Mesendoderm (in vitro differentiated cells): ENCODE measurements around the gene CYP26B1.
A peak's percentile ranks its signal among the peaks of the same experiment; 100 is the strongest.

Source experiments
- DNase-seq: peaks from one replicate; pipeline ENCODE4 v3.0.0; 2013
- H2AK5ac ChIP-seq: 2 replicates; pipeline ENCODE4 v1.6.1; 2013; ENCODE audit warnings: low read length, inconsistent platforms
- H2BK120ac ChIP-seq: 2 replicates; pipeline ENCODE4 v1.6.1; 2013; ENCODE audit warnings: low read depth, mild to moderate bottlenecking, low read length, moderate library complexity, mixed read lengths
- H2BK15ac ChIP-seq: replicated peaks from 2 replicates; pipeline ENCODE4 v1.6.1; 2013; ENCODE audit warnings: low read depth, mild to moderate bottlenecking, moderate library complexity
- H2BK5ac ChIP-seq: 2 replicates; pipeline ENCODE4 v1.6.1; 2013; ENCODE audit warnings: low read length, inconsistent platforms
- H3K18ac ChIP-seq: 2 replicates; pipeline ENCODE4 v1.6.1; 2013; ENCODE audit warnings: mild to moderate bottlenecking, low read length, mixed read lengths
- H3K23ac ChIP-seq: one replicate; pipeline ENCODE4 v1.6.1; 2013; ENCODE audit warnings: low read length
- H3K27ac ChIP-seq: 2 replicates; pipeline ENCODE4 v1.5.1; 2013; ENCODE audit warnings: low read depth, mild to moderate bottlenecking, inconsistent platforms, low read length, moderate library complexity
- H3K27me3 ChIP-seq: 2 replicates; pipeline ENCODE4 v1.6.1; 2013; ENCODE audit warnings: low read length, control low read depth, mild to moderate bottlenecking, inconsistent platforms; ENCODE audit not compliant: insufficient read depth, poor library complexity
- H3K36me3 ChIP-seq: 2 replicates; pipeline ENCODE4 v1.6.1; 2013; ENCODE audit warnings: low read length, inconsistent platforms; ENCODE audit not compliant: control insufficient read depth, insufficient read depth
- H3K4ac ChIP-seq: one replicate; pipeline ENCODE4 v1.6.1; 2013; ENCODE audit warnings: low read depth, mild to moderate bottlenecking, low read length, moderate library complexity
- H3K4me1 ChIP-seq: 2 replicates; pipeline ENCODE4 v1.6.1; 2013; ENCODE audit warnings: low read depth, low read length, inconsistent platforms; ENCODE audit not compliant: control insufficient read depth
- H3K4me2 ChIP-seq: 2 replicates; pipeline ENCODE4 v1.6.1; 2013; ENCODE audit warnings: low read length
- H3K4me3 ChIP-seq: 2 replicates; pipeline ENCODE4 v1.5.1; 2013; ENCODE audit warnings: mild to moderate bottlenecking, low read length
- H3K56ac ChIP-seq: one replicate; pipeline ENCODE4 v1.6.1; 2013; ENCODE audit warnings: low read length
- H3K79me1 ChIP-seq: 2 replicates; pipeline ENCODE4 v1.6.1; 2013; ENCODE audit warnings: low read length, inconsistent platforms
- H3K79me2 ChIP-seq: 2 replicates; pipeline ENCODE4 v1.6.1; 2013; ENCODE audit warnings: mild to moderate bottlenecking, low read length; ENCODE audit not compliant: control insufficient read depth, insufficient read depth
- H3K9ac ChIP-seq: 2 replicates; pipeline ENCODE4 v1.6.1; 2013; ENCODE audit warnings: low read length, inconsistent platforms
- H4K5ac ChIP-seq: one replicate; pipeline ENCODE4 v1.6.1; 2013; ENCODE audit warnings: low read length
- H4K8ac ChIP-seq: one replicate; pipeline ENCODE4 v1.6.1; 2013; ENCODE audit warnings: low read depth, mild to moderate bottlenecking, control low read depth, low read length, moderate library complexity
- WGBS: extraction: QIAGEN DNeasy Blood & Tissue Kit; methylation state at CpG from one replicate; pipeline ENCODE4 v1.1.7; 2013; ENCODE audit warnings: low lambda C conversion rate, missing lambda C conversion rate; ENCODE audit not compliant: insufficient coverage; ENCODE audit errors: extremely low coverage; 5-methylcytosine and 5-hydroxymethylcytosine counted together

Gene CYP26B1

DNA sequence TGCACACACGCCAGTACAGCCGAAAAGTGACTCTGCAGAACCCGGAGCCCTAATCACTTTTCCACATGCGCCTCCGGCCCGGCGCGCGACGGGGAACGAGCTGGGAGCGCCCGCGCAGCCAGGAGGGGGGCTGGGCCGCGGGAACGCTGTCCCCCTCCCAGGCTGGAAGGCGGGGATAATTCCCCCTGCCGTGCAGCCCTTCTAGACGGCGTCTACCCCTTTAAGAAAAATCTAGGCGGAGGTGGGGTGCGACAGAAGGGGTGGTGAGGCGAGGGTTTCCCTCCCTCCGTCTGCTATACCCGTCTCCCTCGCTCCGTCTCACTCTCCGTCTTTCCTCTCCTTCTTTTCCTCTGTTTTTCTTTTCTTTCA lies 2.4 kb downstream of the CYP26B1 start:
- no peaks in the 10 kb centered on the region for H3K36me3 ChIP-seq
- DNase-seq, result peak; percentile 57

DNA sequence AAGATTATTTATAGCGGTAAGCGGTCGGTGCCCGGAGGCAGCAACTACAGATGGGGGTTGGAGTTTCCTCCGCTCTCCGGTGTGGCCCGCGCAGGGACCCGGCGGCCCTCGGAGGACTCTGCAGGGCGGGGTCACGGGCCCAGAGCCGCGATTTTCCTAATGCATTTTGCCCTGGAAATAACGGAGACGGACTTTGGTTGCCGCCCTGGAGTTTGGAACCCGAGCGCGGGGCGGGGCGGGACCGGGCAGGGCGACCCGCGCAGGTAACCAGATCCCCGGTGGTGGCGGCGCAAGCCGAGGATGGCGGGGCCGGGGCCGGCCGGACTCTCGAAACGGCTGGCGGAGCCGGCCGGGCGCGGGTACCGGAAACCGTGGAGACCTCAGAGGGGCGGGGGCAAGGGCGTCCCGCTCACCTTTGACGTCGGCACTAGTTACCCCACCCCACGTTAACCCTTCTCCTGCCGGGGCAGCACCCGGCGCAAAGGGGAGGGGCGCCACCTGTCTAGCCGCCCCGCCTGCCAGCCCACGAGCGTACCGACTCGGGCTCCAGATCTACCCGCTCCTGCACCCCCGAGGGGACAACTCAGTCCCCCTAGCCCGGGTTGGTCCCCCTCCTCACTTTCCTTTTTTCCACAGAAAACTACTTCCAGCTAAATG lies 2.9 kb downstream of the CYP26B1 start:
- Histone ChIP-seq H4K5ac (no peak overlapping the region), H3K79me1 (no peaks in the 10 kb centered on the region), H3K4me3 (peak overlapping the region; percentile 36), H2BK120ac (no peak overlapping the region), H3K18ac (peak overlapping the region; percentile 25), H3K9ac (peak overlapping the region; percentile 54), H3K56ac (peak overlapping the region; percentile 64), H2BK5ac (no peak overlapping the region), H3K27me3 (peaks cover 49% of the 10 kb centered on the region), H3K36me3 (no peaks in the 10 kb centered on the region), H2AK5ac (no peak overlapping the region), H3K4me2 (peak overlapping the region; percentile 93), H3K4me1 (peaks cover 2% of the 10 kb centered on the region), H4K8ac (no peak overlapping the region), H3K79me2 (no peaks in the 10 kb centered on the region), H3K27ac (no peak overlapping the region), H3K23ac (no peak overlapping the region), H3K4ac (no peak overlapping the region), H2BK15ac (no peak overlapping the region)
- peak; percentile 82 for DNase-seq
- WGBS, result no CpG with 5 or more reads among the region's 63 CpGs

More for the DNA sequence above, 2.4 kb downstream of the CYP26B1 start:
- Histone ChIP-seq H2BK120ac (no peak overlapping the region), H3K18ac (peak overlapping the region; percentile 25), H3K23ac (no peak overlapping the region), H3K27ac (no peak overlapping the region), H3K4ac (no peak overlapping the region), H2BK15ac (no peak overlapping the region), H3K9ac (peak overlapping the region; percentile 37), H3K4me3 (peak overlapping the region; percentile 36), H3K27me3 (peaks cover 51% of the 10 kb centered on the region), H3K4me1 (peaks cover 2% of the 10 kb centered on the region), H3K4me2 (peak overlapping the region; percentile 93), H3K79me1 (no peaks in the 10 kb centered on the region), H2BK5ac (no peak overlapping the region), H4K5ac (no peak overlapping the region), H3K56ac (peak overlapping the region; percentile 64), H4K8ac (no peak overlapping the region), H2AK5ac (no peak overlapping the region), H3K79me2 (no peaks in the 10 kb centered on the region)
- no CpG with 5 or more reads among the region's 29 CpGs for WGBS

DNA sequence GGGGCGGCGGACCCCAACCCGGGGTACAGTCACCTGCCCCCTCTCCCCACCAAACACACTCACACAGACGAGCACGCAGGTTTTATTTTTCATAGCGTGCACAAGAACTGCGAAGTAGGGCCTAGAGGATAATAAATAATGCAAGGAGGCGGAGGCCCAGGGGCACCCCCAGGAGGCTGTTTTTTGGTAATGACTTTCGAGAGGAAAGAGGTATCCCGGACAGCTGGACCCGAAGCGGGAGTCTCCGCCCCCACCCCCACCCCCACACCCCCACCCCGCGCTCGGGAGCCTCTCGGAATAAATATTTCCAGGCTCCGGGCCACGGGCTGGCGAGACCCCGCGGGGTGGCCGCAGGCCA lies 3.4 kb downstream of the CYP26B1 start:
- Histone ChIP-seq H3K79me2 (no peaks in the 10 kb centered on the region), H2AK5ac (no peak overlapping the region), H3K18ac (peak overlapping the region; percentile 8), H2BK15ac (no peak overlapping the region), H3K27ac (no peak overlapping the region), H3K23ac (peak overlapping the region; percentile 45), H3K56ac (peak overlapping the region; percentile 60), H4K8ac (no peak overlapping the region), H2BK5ac (no peak overlapping the region), H4K5ac (no peak overlapping the region), H3K4me3 (no peak overlapping the region), H3K27me3 (peaks cover 44% of the 10 kb centered on the region), H3K79me1 (no peaks in the 10 kb centered on the region), H3K4ac (no peak overlapping the region), H3K4me2 (peak overlapping the region; percentile 62), H2BK120ac (no peak overlapping the region), H3K36me3 (no peaks in the 10 kb centered on the region), H3K4me1 (peaks cover 2% of the 10 kb centered on the region), H3K9ac (no peak overlapping the region)
- no peak for DNase-seq
- no CpG with 5 or more reads among the region's 23 CpGs for WGBS

DNA sequence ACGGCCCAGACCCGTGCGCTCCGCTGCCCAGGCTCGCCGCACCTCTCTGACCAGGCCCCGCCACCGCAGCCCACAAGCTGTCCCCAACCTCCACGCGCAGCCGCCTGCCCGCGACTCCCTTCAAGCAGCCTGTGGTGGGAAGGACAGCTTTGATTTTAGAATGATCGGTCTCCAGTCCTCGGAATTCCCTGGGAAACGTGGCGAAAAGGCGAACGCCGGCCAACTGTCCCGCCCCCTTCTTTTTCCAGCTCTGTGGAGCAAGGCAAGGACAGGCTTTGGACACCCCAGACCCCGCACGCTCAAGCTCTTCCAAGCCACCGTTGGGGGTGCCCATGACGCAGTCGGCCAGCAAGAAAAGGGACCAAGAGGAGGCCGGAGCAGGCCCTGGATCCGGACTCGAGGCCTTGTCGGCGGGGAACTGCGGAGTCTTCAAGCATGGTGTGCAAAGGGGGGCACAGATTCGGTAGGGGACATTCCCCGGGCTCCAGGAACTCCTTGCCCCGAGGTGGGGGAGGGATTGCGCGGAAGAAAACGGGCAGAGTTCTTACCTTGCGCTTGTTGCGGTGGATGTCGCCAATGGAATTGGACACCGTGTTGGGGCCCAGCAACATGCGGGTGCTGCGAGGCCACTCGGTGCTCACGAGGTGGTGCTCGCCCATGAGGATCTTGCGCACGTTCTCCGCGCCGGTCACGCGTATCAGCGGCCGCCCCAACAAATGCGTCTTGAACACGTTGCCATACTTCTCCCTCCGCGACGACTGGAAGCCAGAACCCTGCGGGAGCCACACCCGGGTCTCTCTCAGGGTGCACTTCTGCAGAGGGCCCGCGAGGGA lies 4.0 kb downstream of the CYP26B1 start:
- no peak overlapping the region for H3K4me3 ChIP-seq
- no peak overlapping the region for H2BK5ac ChIP-seq
- no peak overlapping the region for H4K8ac ChIP-seq
- H3K79me1 ChIP-seq, result no peaks in the 10 kb centered on the region
- H3K4me2 ChIP-seq, result peak overlapping the region; percentile 19
- H3K79me2 ChIP-seq, result no peaks in the 10 kb centered on the region
- H3K23ac ChIP-seq, result peak overlapping the region; percentile 45
- H3K9ac ChIP-seq, result peak overlapping the region; percentile 49
- no peak overlapping the region for H4K5ac ChIP-seq
- DNase-seq, result peak; percentile 37
- no peak overlapping the region for H2BK15ac ChIP-seq
- no peaks in the 10 kb centered on the region for H3K36me3 ChIP-seq
- no peak overlapping the region for H2AK5ac ChIP-seq
- H3K4me1 ChIP-seq, result peaks cover 2% of the 10 kb centered on the region
- H3K27ac ChIP-seq, result no peak overlapping the region
- H3K56ac ChIP-seq, result peak overlapping the region; percentile 73
- H2BK120ac ChIP-seq, result no peak overlapping the region
- no CpG with 5 or more reads among the region's 65 CpGs for WGBS
- H3K4ac ChIP-seq, result no peak overlapping the region
- H3K18ac ChIP-seq, result no peak overlapping the region
- H3K27me3 ChIP-seq, result peaks cover 42% of the 10 kb centered on the region

DNA sequence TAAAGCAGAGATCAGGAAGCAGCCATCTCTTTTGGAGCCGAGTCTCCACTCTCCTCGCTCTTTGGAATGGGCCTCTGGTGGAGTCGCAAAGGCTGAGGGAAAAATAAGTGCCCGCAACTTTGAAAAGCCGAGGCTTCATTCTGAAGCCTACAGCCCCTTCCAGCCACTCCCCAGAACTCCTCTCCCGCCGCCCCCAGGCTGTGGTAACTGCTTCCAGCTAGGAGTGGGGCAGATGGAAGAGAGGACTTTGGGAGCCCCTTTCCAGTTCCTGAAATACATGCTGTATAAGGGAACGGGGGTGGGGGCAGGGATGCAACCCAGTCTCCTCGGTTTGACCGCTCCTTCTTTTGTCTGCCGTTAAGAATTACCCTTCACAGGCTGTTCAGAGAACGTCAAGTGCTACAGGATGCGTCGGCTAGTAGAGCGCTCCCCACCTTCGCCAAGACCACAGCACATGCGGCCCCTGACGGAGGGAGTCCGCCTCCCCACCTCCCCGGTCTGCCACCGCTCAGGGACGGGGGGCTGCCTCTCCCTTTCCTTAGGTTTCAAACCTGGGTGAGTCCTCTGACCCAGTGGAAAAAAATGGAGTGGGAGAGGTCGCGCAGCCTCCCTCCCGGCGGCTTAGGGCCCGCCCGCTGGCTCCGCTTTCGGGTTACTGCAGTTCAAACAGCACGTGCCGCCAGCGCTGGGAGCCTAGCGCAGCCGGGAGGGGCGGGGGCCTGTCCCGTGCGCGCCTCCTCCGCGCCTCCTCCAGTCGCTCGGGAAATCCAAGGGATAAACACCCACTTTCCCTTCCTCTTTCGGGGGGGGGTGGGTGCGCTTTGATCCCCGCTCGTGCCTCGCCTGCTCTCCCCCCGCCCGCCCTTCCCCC lies 4.9 kb downstream of the CYP26B1 start:
- Histone ChIP-seq H2BK15ac (no peak overlapping the region), H3K9ac (no peak overlapping the region), H2BK120ac (no peak overlapping the region), H3K4me1 (peaks cover 2% of the 10 kb centered on the region), H4K5ac (no peak overlapping the region), H2BK5ac (no peak overlapping the region), H3K56ac (peak overlapping the region; percentile 73), H3K27ac (no peak overlapping the region), H4K8ac (no peak overlapping the region), H3K79me1 (no peaks in the 10 kb centered on the region), H3K27me3 (peaks cover 38% of the 10 kb centered on the region), H2AK5ac (no peak overlapping the region), H3K79me2 (no peaks in the 10 kb centered on the region), H3K18ac (no peak overlapping the region), H3K4me3 (no peak overlapping the region), H3K4ac (no peak overlapping the region), H3K36me3 (no peaks in the 10 kb centered on the region), H3K4me2 (peak overlapping the region; percentile 23), H3K23ac (no peak overlapping the region)
- no CpG with 5 or more reads among the region's 50 CpGs for WGBS
- peak; percentile 60 for DNase-seq
